ENCODE data around the gene GRAPL.
"Not testable (repeated sequence)": the region's sequence is repeated elsewhere in the genome, so short reads cannot be mapped to it uniquely, and the experiment has no call there.

The GRAPL gene

GRCh38 chr17:19150678-19151615 is 23.6 kb downstream of the GRAPL start:
- not testable (repeated sequence) for H3K36me3 ChIP-seq (ENCODE audit: insufficient read depth, low read length); H3K27ac ChIP-seq; H3K9ac ChIP-seq (ENCODE audit: insufficient read length); H3K9me3 ChIP-seq (ENCODE audit: low read depth, low read length); H3K4me3 ChIP-seq; DNase-seq (ENCODE audit: low read depth, low spot score)

- H3K4me3 ChIP-seq; DNase-seq (ENCODE audit: low read depth, low spot score); H3K9ac ChIP-seq (ENCODE audit: insufficient read length); H3K9me3 ChIP-seq (ENCODE audit: low read depth, low read length); H3K27ac ChIP-seq; H3K36me3 ChIP-seq (ENCODE audit: insufficient read depth, low read length): not testable (repeated sequence)
These were observed 30.2 kb downstream of the GRAPL start for GRCh38 chr17:19157628-19158027.

- not testable (repeated sequence) for H3K9ac ChIP-seq (ENCODE audit: insufficient read length); H3K27ac ChIP-seq; DNase-seq (ENCODE audit: low read depth, low spot score); H3K4me3 ChIP-seq; H3K36me3 ChIP-seq (ENCODE audit: insufficient read depth, low read length); H3K9me3 ChIP-seq (ENCODE audit: low read depth, low read length)
These were observed 31.1 kb downstream of the GRAPL start for GRCh38 chr17:19158478-19158877.

- not testable (repeated sequence) for DNase-seq (ENCODE audit: low read depth, low spot score); H3K36me3 ChIP-seq (ENCODE audit: insufficient read depth, low read length); H3K9ac ChIP-seq (ENCODE audit: insufficient read length); H3K9me3 ChIP-seq (ENCODE audit: low read depth, low read length); H3K27ac ChIP-seq; H3K4me3 ChIP-seq
These were observed 31.5 kb downstream of the GRAPL start for GRCh38 chr17:19158938-19159337.

GRCh38 chr17:19161308-19162107 is 34.1 kb downstream of the GRAPL start:
- H3K27ac ChIP-seq; H3K9ac ChIP-seq (ENCODE audit: insufficient read length); H3K36me3 ChIP-seq (ENCODE audit: insufficient read depth, low read length); H3K4me3 ChIP-seq; H3K9me3 ChIP-seq (ENCODE audit: low read depth, low read length); DNase-seq (ENCODE audit: low read depth, low spot score): not testable (repeated sequence)

- not testable (repeated sequence) for H3K4me3 ChIP-seq; DNase-seq (ENCODE audit: low read depth, low spot score); H3K36me3 ChIP-seq (ENCODE audit: insufficient read depth, low read length); H3K9me3 ChIP-seq (ENCODE audit: low read depth, low read length); H3K27ac ChIP-seq; H3K9ac ChIP-seq (ENCODE audit: insufficient read length)
These were observed 35.2 kb downstream of the GRAPL start for GRCh38 chr17:19162384-19163216.

- H3K27ac ChIP-seq; H3K9ac ChIP-seq (ENCODE audit: insufficient read length); H3K36me3 ChIP-seq (ENCODE audit: insufficient read depth, low read length); DNase-seq (ENCODE audit: low read depth, low spot score); H3K4me3 ChIP-seq; H3K9me3 ChIP-seq (ENCODE audit: low read depth, low read length): not testable (repeated sequence)
These were observed 47.0 kb downstream of the GRAPL start for GRCh38 chr17:19174422-19174821.

GRCh38 chr17:19175410-19175809 is 48.0 kb downstream of the GRAPL start:
- H3K27ac ChIP-seq; DNase-seq (ENCODE audit: low read depth, low spot score); H3K9ac ChIP-seq (ENCODE audit: insufficient read length); H3K36me3 ChIP-seq (ENCODE audit: insufficient read depth, low read length); H3K4me3 ChIP-seq; H3K9me3 ChIP-seq (ENCODE audit: low read depth, low read length): not testable (repeated sequence)

- not testable (repeated sequence) for H3K36me3 ChIP-seq (ENCODE audit: insufficient read depth, low read length); H3K9me3 ChIP-seq (ENCODE audit: low read depth, low read length); H3K27ac ChIP-seq; H3K9ac ChIP-seq (ENCODE audit: insufficient read length); DNase-seq (ENCODE audit: low read depth, low spot score); H3K4me3 ChIP-seq
These were observed 53.9 kb downstream of the GRAPL start for GRCh38 chr17:19181040-19181875.

GRCh38 chr17:19187883-19188869 is 60.8 kb downstream of the GRAPL start:
- not testable (repeated sequence) for H3K9ac ChIP-seq (ENCODE audit: insufficient read length); H3K9me3 ChIP-seq (ENCODE audit: low read depth, low read length); H3K36me3 ChIP-seq (ENCODE audit: insufficient read depth, low read length); H3K27ac ChIP-seq; DNase-seq (ENCODE audit: low read depth, low spot score); H3K4me3 ChIP-seq

- not testable (repeated sequence) for H3K4me3 ChIP-seq; H3K9ac ChIP-seq (ENCODE audit: insufficient read length); H3K9me3 ChIP-seq (ENCODE audit: low read depth, low read length); H3K27ac ChIP-seq; DNase-seq (ENCODE audit: low read depth, low spot score); H3K36me3 ChIP-seq (ENCODE audit: insufficient read depth, low read length)
These were observed 61.7 kb downstream of the GRAPL start for GRCh38 chr17:19188870-19189708.

All from SK-N-MC (cell line).